GM18951 (cell line): Measurements from ENCODE around the gene LRRC73.

Experiments
- POLR2A ChIP-seq: IDR thresholded peaks from 4 replicates; pipeline ENCODE4 v1.6.1; 2011; ENCODE audit warnings: mild to moderate bottlenecking; ENCODE audit not compliant: insufficient read length, insufficient read depth; ENCODE audit errors: extremely low read depth
- in situ Hi-C: fragments of 300-500 bp; cut with MboI; formaldehyde crosslinking; loops from one replicate; pipeline ENCODE4 v1.12.0; 2022; ENCODE audit warnings: low sequenced_read_pairs, mixed read lengths, inconsistent platforms; ENCODE audit not compliant: unreplicated experiment

The LRRC73 gene

DNA sequence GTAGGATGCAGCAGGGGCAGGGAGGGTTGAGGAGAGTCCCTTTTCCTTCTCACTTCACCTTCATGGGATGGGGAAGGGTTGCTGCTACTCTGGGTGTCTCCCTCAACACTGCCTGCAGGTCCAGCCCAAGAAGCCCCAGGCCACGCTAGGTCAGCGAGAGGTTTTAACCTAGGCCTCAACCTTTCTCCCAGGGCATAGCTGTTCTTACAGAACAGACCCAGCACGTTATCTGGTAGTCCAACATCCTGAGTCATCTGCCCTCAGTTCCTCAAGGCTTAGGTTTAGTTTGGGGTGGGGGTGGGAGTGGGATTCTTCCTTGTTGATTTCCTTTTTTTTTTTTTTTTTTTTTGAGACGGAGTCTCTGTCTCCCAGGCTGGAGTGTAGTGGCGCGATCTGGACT lies 15.8 kb downstream of the LRRC73 start:
- no peak for TF ChIP-seq POLR2A
- in situ Hi-C loops: no loop called here

DNA sequence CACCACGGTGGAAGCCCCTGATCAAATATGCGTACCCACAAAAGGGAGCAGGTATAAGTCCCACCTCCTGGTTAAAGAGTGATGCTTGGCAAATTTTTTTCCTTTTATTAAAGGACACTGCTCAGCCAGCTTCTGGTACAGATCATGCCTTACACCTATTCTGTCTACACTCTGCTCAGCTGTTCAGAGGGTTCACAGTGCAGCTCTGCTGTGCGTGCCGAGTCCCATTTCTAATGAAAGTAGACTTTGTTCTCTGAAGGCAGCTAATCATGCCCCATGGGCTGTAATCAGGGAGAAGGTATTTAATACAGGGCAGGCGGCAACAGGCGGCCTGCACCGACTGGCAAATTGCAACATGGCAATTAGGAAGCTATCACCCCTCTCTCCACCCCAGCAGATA lies 16.3 kb downstream of the LRRC73 start:
- TF ChIP-seq POLR2A: no peak
- in situ Hi-C loops: no loop called here

DNA sequence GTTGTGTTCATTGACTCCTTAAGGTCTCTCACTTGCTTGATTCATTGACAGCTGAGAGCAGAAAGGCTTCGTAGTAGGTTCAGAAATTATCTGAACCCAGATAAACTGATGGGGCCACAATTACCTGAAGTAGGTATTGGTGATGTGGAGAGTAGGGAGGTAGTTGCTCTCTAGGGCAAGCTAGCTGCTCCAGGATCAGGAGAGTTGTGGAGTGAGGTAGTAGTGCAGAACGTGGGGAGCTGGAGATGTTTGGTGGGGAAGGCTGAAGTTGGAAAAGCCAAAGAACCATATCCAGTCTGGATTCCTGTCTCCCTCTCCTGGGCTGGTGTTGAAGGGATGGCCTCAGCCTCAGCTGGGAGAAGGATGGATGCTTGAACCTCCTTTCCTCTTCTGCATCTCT lies 16.9 kb downstream of the LRRC73 start:
- no peak for TF ChIP-seq POLR2A
- in situ Hi-C loops: no loop called here

DNA sequence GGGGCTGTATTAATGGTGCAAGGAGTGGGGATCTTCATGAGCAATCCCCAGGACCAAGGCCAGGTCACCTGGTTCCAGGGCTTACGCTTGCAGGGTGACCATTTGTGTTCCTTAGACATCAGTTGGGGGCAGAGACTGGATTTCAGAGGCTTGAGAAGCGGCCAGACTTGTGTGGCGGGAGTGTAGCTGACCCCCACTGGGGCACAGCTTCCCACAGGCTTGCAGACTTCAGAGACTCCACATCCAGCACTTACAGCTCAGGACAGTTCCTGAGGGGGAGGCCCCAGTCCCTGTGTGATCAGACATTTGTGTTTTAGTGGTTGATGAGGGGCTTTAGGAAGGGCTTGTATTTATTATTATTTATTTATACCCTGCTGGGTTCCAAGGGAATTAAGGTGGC lies 17.5 kb downstream of the LRRC73 start:
- TF ChIP-seq POLR2A: no peak
- in situ Hi-C loops: no loop called here

DNA sequence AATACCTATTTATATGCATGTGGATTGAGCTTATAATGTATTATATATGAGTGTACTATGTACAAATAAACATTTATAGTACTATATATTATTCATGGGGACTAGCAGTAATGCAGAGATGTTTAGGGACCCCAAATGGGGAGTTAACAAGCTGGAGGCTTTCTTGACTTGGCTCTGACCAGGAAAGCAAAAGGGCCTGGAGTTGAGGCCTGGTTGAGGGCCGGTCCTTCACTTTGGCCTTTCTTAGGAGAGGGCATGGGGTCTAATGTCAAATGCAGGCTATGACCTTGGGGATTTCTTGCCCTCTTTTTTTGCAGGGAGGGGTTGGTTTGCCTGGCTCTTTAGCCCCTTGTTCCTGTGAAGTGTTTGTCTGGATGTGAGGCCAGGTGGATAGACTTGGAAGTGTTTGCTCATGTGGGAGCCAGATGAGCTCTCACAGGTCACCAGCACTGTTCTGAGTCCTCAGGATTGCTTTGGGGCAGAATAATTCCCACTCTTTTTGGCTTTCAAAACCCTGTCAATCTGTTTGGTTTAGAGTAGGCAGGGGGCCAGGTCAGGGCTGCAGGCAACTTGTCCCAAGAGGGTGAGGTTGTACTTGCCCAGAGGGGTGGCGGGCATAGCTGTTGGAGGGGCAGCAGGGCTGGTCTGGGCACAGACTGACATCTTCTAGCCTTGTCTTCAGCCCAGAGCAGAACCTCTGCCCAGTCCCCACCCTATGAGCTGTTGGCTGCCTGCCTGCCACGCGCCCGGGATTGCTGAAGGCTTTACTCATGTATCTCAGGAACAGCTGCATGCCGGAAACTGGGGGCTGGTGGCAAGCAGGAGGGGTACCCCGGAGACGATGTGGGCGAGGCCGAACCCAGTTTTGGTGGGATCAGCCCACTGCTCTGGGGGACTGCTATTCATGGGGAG lies 18.1 kb downstream of the LRRC73 start:
- in situ Hi-C loops: no loop called here
- TF ChIP-seq POLR2A: no peak

DNA sequence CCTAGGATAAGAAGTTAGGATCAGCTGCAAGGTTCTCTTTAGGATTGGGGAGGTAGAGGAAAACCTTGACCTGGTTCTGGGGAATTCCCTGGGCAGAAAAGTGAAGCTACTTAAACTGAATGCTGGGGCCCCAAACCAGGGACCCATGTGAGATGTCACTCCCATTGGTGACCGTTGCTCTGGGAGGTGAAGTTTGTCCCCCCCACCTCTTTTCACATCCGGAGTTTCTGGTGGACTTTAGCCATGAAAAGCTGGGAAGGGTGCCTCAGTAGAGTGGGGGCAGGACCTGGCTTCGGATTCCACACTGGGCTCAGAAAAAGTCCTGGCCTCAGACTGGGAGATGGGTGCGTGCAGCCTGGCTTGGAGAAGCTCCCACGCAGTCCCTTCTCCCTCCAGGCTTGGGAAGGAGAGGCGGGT lies 19.6 kb downstream of the LRRC73 start:
- in situ Hi-C loops: no loop called here
- no peak for TF ChIP-seq POLR2A

DNA sequence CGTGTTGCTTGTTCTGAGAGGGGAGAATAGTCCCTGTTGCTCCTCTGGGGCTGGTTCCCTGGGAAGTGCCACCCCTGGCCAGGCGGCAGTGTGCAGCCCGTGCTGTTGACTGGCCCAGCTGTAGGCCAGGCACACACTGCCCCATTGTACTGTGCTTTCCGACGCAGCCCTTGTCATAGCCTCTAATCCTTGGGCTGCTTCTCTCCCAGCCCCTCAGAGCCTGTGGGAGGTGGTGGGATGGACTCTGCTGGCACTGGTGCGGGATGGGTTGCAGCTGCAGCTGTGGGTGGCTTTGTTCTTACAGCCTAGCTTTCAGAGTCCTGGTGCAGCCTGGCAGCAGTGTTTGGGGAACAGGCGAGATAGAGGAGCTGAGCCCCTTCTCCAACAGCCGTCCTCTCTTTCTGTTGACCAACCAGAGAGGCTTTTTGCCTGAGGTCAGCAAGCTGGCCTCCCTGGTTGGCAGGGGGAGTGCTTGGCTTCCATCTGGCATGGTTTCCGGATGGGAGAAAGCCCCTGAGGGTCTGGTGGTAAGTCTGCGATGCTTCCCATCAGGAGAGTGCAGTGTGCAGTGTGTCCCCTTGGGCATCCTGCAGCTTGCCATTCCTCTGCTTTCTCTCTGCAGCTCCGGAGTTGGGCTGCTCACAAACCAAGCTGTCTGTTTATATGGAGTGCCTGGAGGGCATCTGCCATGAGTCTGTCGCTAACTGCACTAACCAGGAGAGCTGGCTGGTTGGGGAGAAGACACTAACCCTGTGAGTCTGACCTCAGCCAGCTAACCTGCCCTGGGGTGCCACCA lies 20.7 kb downstream of the LRRC73 start:
- no peak for TF ChIP-seq POLR2A
- in situ Hi-C loops: no loop called here

DNA sequence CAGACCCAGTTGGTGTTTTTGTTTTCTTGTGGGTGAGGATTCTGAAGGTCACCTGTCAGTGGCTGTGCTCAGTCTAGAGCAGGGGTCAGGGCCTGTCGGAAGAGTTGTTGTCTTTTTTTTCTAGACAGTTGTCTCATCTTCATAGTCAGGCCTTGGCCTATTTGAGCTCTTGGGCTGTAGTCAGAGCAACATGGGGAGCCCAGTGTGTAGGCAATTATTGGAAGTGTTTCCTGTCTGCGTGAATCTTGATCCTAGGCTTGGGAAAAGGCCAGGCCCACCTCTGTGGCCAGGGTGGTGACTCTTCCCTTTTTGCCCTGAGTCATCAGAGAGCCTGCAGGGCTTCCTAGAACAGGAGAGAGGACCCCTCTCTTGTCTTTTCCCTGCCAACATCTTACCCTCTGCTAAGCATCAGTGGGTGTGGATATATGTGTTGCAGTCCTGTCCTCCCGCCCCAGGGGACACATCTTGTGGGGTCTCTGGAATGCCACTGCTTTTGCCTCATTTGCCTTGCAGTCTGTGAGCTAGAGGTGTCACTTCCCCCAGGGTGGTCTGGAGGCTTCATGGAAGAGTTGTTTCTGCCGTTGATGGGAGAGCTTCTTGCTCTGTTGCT lies 21.4 kb downstream of the LRRC73 start:
- no peak for TF ChIP-seq POLR2A
- in situ Hi-C loops: no loop called here

DNA sequence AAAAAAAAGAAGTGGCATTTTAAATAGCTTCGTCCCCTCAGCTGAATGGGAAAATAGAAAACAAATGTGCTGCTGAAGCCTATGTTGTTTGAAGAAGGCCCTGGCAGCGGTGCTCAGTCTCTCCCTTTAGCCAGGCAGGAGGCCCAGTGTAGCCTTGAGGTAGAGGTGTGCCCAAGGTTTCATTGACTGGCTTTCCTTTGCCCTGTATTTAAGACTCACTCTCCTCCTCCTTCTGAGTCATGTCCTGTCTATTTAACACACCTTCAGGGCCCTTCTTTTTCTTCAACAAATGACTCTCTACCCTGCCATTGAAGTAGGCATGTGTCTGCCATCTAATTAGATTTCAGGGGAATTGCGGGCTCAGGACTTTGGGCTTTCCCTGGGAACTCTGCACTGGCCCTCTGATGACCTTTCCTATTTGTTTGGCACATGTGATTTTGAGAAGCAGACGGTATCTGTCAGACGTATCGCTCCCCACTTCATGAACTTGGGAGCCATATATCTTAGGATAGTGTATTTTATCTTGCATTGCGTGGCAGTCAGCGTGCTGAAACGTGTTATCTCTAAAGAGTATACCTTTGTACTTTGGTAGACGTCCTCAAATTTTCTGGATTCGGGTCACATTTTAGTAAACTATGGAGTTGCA lies 28.4 kb downstream of the LRRC73 start:
- no peak for TF ChIP-seq POLR2A

DNA sequence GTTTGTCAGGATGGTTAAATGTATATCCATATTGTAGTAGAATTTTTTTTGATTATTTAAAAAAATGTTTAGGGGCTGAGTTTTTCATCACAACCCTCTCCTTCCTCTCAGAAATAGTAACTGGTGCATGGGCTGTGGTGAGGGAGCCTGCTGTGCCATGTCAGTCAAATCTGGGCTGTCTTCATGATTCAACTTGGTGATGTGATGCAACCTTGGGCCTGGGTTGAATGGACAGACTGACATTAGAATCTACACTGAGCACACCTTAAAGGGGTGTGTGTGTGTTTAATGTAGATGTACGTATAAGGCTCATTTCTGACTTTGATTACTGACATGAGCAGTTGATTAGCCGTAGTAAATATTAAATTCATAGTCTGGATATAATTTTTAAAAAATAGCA lies 29.1 kb downstream of the LRRC73 start:
- TF ChIP-seq POLR2A: no peak
- in situ Hi-C loops: no loop called here

More for the DNA sequence above, 28.4 kb downstream of the LRRC73 start:
- in situ Hi-C loops: no loop called here

DNA sequence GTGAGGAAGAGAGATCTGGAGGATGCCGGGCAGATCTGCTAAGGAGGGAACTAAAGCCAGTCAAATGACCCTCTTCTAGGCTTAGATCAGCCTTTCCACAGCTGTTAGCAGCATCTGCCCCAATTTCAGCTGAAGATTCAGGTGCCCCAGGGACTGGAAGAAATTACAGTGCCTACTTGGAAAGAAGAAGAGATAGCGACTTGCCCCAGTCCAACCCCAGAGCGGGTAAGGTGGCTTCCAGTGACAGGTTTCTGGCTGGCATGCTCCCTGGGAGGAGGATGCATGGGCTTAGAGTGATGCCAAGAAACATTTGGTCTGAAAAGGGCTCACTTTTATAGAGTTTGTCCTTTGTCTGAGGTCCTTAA lies 32.2 kb downstream of the LRRC73 start:
- no peak for TF ChIP-seq POLR2A
- in situ Hi-C loops: no loop called here

DNA sequence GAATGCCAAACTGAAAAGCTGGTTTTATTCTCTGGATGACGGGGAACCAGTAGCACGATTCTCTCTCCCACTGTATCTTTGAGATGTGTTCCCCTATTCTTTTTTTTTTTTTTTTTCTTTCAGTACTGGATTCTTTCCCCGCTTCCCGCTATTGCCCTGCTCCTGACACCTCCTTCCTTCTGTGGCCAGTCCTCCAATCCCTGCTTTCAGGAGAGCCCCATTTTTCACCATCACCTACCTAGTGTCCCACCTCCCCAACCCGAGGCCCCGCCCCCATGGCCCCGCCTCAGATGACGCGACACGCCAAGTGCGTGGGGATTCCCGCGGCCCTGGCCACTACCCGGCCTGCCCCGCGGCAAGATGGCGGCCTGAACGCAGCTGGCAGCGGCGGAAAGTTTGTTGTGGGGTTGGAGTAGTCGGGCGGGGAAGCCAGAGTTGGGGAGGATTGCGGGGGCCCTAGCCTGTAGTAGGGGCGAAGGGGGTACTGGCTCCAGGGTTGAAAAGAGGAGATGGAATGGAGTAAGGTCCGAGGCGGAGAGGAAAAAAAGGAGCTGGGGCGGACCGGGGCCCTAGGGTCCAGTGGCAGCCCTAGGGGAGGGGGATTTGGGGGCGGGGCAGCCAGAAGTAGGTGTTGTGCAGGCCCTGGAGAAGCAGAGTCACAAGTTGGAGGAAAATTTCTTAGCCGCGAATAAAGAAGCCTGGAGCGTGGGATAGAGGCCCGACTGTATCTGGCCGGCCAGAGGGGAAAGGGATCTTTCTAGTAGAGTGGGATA lies 32.7 kb downstream of the LRRC73 start, which contains the start of gene TJAP1:
TJAP1 (plus strand) TSS at position 336 of the 773 bp plus-strand sequence. CDS start 21,432 bp downstream, outside the sequence.
- peak; percentile 90 for TF ChIP-seq POLR2A
- in situ Hi-C loops: no loop called here
